H9 (cell line): Measurements from ENCODE around the gene RCAN2. TPM values are rescaled to one million over a fixed set of nuclear protein-coding genes. Genes with fewer than 3 reads are reported as not detected.

Source experiments
- DNase-seq: peaks from one replicate; pipeline ENCODE4 v3.0.0-alpha.2; 2017
- H2AFZ ChIP-seq: one replicate; pipeline ENCODE4 v1.6.1; 2013; ENCODE audit warnings: mild to moderate bottlenecking, low read length, control low read depth, moderate library complexity
- H2AK5ac ChIP-seq: 2 replicates; pipeline ENCODE4 v1.6.1; 2013; ENCODE audit warnings: low read length, control low read depth, mixed read lengths; ENCODE audit not compliant: insufficient read length
- H2BK120ac ChIP-seq: one replicate; pipeline ENCODE4 v1.6.1; 2013; ENCODE audit warnings: low read depth, mild to moderate bottlenecking, low read length, control low read depth, inconsistent platforms; ENCODE audit not compliant: poor library complexity, severe bottlenecking
- H2BK12ac ChIP-seq: 2 replicates; pipeline ENCODE4 v1.6.1; 2013; ENCODE audit warnings: low read length, control low read depth, mixed read lengths, low read depth; ENCODE audit not compliant: insufficient read length
- H2BK15ac ChIP-seq: 2 replicates; pipeline ENCODE4 v1.6.1; 2013; ENCODE audit warnings: low read depth, low read length, control low read depth
- H2BK20ac ChIP-seq: one replicate; pipeline ENCODE4 v1.6.1; 2013; ENCODE audit warnings: low read depth, mild to moderate bottlenecking, low read length, control low read depth, inconsistent platforms; ENCODE audit not compliant: poor library complexity, severe bottlenecking
- H2BK5ac ChIP-seq: 2 replicates; pipeline ENCODE4 v1.6.1; 2013; ENCODE audit warnings: low read length, control low read depth, mixed read lengths; ENCODE audit not compliant: insufficient read length
- H3K14ac ChIP-seq: 2 replicates; pipeline ENCODE4 v1.6.1; 2013; ENCODE audit warnings: low read length, control low read depth; ENCODE audit not compliant: insufficient read depth
- H3K18ac ChIP-seq: 2 replicates; pipeline ENCODE4 v1.6.1; 2013; ENCODE audit warnings: low read depth, mild to moderate bottlenecking, mixed read lengths, low read length, control low read depth; ENCODE audit not compliant: insufficient read length
- H3K23ac ChIP-seq: 2 replicates; pipeline ENCODE4 v1.6.1; 2013; ENCODE audit warnings: low read length, control low read depth, mixed read lengths, low read depth; ENCODE audit not compliant: insufficient read length
- H3K23me2 ChIP-seq: 2 replicates; pipeline ENCODE4 v1.6.1; 2013; ENCODE audit warnings: low read depth, mild to moderate bottlenecking, mixed read lengths, low read length, control low read depth; ENCODE audit not compliant: insufficient read length, poor library complexity, severe bottlenecking
- H3K27ac ChIP-seq: 2 replicates; pipeline ENCODE4 v1.5.1; 2013; ENCODE audit warnings: low read length, control low read depth, mixed read lengths, low read depth; ENCODE audit not compliant: insufficient read length
- H3K27me3 ChIP-seq: 2 replicates; pipeline ENCODE4 v1.6.1; 2013; ENCODE audit warnings: low read length, control low read depth, inconsistent platforms; ENCODE audit not compliant: insufficient read depth
- H3K4ac ChIP-seq: 2 replicates; pipeline ENCODE4 v1.6.1; 2013; ENCODE audit warnings: low read depth, mild to moderate bottlenecking, control low read depth, inconsistent platforms, low read length, moderate library complexity
- H3K4me1 ChIP-seq: 2 replicates; pipeline ENCODE4 v1.6.1; 2013; ENCODE audit warnings: low read length, control low read depth, inconsistent platforms; ENCODE audit not compliant: insufficient read depth
- H3K4me2 ChIP-seq: 2 replicates; pipeline ENCODE4 v1.6.1; 2013; ENCODE audit warnings: low read length, control low read depth, mixed read lengths; ENCODE audit not compliant: insufficient read length, insufficient read depth
- H3K56ac ChIP-seq: 2 replicates; pipeline ENCODE4 v1.6.1; 2013; ENCODE audit warnings: low read depth, mild to moderate bottlenecking, mixed read lengths, low read length, control low read depth; ENCODE audit not compliant: insufficient read length
- H3K79me1 ChIP-seq: 2 replicates; pipeline ENCODE4 v1.6.1; 2013; ENCODE audit warnings: low read depth, mild to moderate bottlenecking, moderate library complexity, low read length, control low read depth, inconsistent platforms; ENCODE audit not compliant: insufficient read depth, poor library complexity, severe bottlenecking
- H3K79me2 ChIP-seq: 2 replicates; pipeline ENCODE4 v1.6.1; 2013; ENCODE audit warnings: low read length, control low read depth, inconsistent platforms; ENCODE audit not compliant: insufficient read depth
- H3K9ac ChIP-seq: 2 replicates; pipeline ENCODE4 v1.6.1; 2013; ENCODE audit warnings: low read length, control low read depth, mixed read lengths; ENCODE audit not compliant: insufficient read length; ENCODE audit errors: extremely low read depth
- H3K9me3 ChIP-seq: one replicate; pipeline ENCODE4 v1.6.1; 2013; ENCODE audit warnings: low read depth, low read length, inconsistent platforms; ENCODE audit not compliant: control insufficient read depth
- H3T11ph ChIP-seq: one replicate; pipeline ENCODE4 v1.6.1; 2013; ENCODE audit warnings: mild to moderate bottlenecking, low read length, control low read depth, inconsistent platforms
- H4K20me1 ChIP-seq: one replicate; pipeline ENCODE4 v1.6.1; 2013; ENCODE audit not compliant: control insufficient read depth, insufficient read length, insufficient read depth
- H4K5ac ChIP-seq: 2 replicates; pipeline ENCODE4 v1.6.1; 2013; ENCODE audit warnings: low read depth, mild to moderate bottlenecking, mixed read lengths, low read length, control low read depth; ENCODE audit not compliant: insufficient read length
- H4K8ac ChIP-seq: replicated peaks from 2 replicates; pipeline ENCODE4 v1.6.1; 2013; ENCODE audit warnings: low read length, control low read depth, mixed read lengths, low read depth; ENCODE audit not compliant: insufficient read length
- H4K91ac ChIP-seq: 2 replicates; pipeline ENCODE4 v1.6.1; 2013; ENCODE audit warnings: low read depth, mild to moderate bottlenecking, moderate library complexity, mixed read lengths, low read length, control low read depth; ENCODE audit not compliant: insufficient read length
- H3K27ac Mint-ChIP-seq, 3 experiments: 2 replicates in 2 of 3; 3 replicates in 1 of 3; pipeline ENCODE4 v1.8.0; 2020 to 2021; ENCODE audit warnings: mixed read lengths in 3 of 3, mild to moderate bottlenecking in 1 of 3, moderate library complexity in 1 of 3
- H3K27me3 Mint-ChIP-seq: 2 replicates; pipeline ENCODE4 v1.8.0; 2021; ENCODE audit warnings: low read depth, mild to moderate bottlenecking, moderate library complexity, mixed read lengths
- H3K36me3 Mint-ChIP-seq, 3 experiments: 2 replicates in 2 of 3; 3 replicates in 1 of 3; pipeline ENCODE4 v1.8.0; 2020 to 2021; ENCODE audit warnings: low read depth in 3 of 3, mixed read lengths in 3 of 3; ENCODE audit not compliant: insufficient read depth in 1 of 3
- H3K4me1 Mint-ChIP-seq, 2 experiments: 2 replicates each; pipeline ENCODE4 v1.8.0; 2020; ENCODE audit warnings: mixed read lengths in 2 of 2
- H3K4me3 Mint-ChIP-seq, 2 experiments: 2 replicates in 1 of 2; 3 replicates in 1 of 2; pipeline ENCODE4 v1.8.0; 2020 to 2021; ENCODE audit warnings: mild to moderate bottlenecking in 2 of 2, mixed read lengths in 2 of 2, moderate library complexity in 1 of 2
- H3K9me3 Mint-ChIP-seq, 2 experiments: 2 replicates in 1 of 2; 3 replicates in 1 of 2; pipeline ENCODE4 v1.8.0; 2020; ENCODE audit warnings: mild to moderate bottlenecking in 2 of 2, mixed read lengths in 2 of 2, moderate library complexity in 1 of 2
- CTCF ChIP-seq: fragments of 200-600 bp; sonication (generic); conservative IDR thresholded peaks from 3 replicates; pipeline ENCODE4 v1.8.0; 2021; ENCODE audit warnings: antibody characterized with exemption, mild to moderate bottlenecking
- WGBS: extraction: QIAGEN DNeasy Blood & Tissue Kit; methylation state at CpG from one replicate; pipeline ENCODE4 v1.1.7; 2013; ENCODE audit warnings: missing lambda C conversion rate, low lambda C conversion rate, mixed read lengths; ENCODE audit not compliant: insufficient read length; ENCODE audit errors: extremely low coverage; 5-methylcytosine and 5-hydroxymethylcytosine counted together
- total RNA-seq: library from RNA; stranded (reverse); gene quantifications from 2 replicates; pipeline ENCODE4 v1.2.1, GENCODE V29; 2021

RCAN2 gene
- total RNA-seq, 1 experiment from 2014 or later, result 3.0 TPM

- H2AFZ ChIP-seq, result no peak overlapping the region
- H3K27ac Mint-ChIP-seq, result no peak overlapping the region
- H3K4me1 ChIP-seq, result no peaks in the 10 kb centered on the region
- H3K36me3 Mint-ChIP-seq, result no peaks in the 10 kb centered on the region
- H3K56ac ChIP-seq, result no peak overlapping the region
- H3K4me3 Mint-ChIP-seq, result no peak overlapping the region
- no peak overlapping the region for H2BK15ac ChIP-seq
- H3K9me3 Mint-ChIP-seq, result no peaks in the 10 kb centered on the region
- H3K23me2 ChIP-seq, result no peaks in the 10 kb centered on the region
- peaks cover 21% of the 10 kb centered on the region for H3K27me3 Mint-ChIP-seq
- H2BK12ac ChIP-seq, result no peak overlapping the region
- no peak overlapping the region for H3K9ac ChIP-seq
- no peak overlapping the region for H2BK120ac ChIP-seq
- no peak overlapping the region for H4K91ac ChIP-seq
- H3K4me1 Mint-ChIP-seq, result peaks cover 4% of the 10 kb centered on the region in 2 experiments
- no peak overlapping the region for H3K4me2 ChIP-seq
- no peak overlapping the region for H4K8ac ChIP-seq
- no peak overlapping the region for H3K18ac ChIP-seq
- H3K27ac ChIP-seq, result no peak overlapping the region
- no peaks in the 10 kb centered on the region for H3K79me2 ChIP-seq
- no peak for DNase-seq
- H2AK5ac ChIP-seq, result no peak overlapping the region
- H4K5ac ChIP-seq, result no peak overlapping the region
- H2BK5ac ChIP-seq, result no peak overlapping the region
- no peaks in the 10 kb centered on the region for H3K9me3 ChIP-seq
- no peaks in the 10 kb centered on the region for H3K79me1 ChIP-seq
- no peaks in the 10 kb centered on the region for H4K20me1 ChIP-seq
- no peaks in the 10 kb centered on the region for H3K27me3 ChIP-seq
- H3K14ac ChIP-seq, result no peak overlapping the region
- no peak for TF ChIP-seq CTCF
- H2BK20ac ChIP-seq, result no peak overlapping the region
- H3K4ac ChIP-seq, result no peak overlapping the region
- no peak overlapping the region for H3T11ph ChIP-seq
- H3K23ac ChIP-seq, result no peak overlapping the region
- WGBS, result no CpG with 5 or more reads among the region's 6 CpGs
Measured at GRCh38 chr6:46220352-46221221, 270.7 kb downstream of the RCAN2 start.
